ENCODE data around the gene H6PD. TPM values are rescaled to one million over a fixed set of nuclear protein-coding genes. Genes with fewer than 3 reads are reported as not detected.

H6PD gene
- total RNA-seq, 1 donor from 2014 or later: 48.4 TPM

DNA sequence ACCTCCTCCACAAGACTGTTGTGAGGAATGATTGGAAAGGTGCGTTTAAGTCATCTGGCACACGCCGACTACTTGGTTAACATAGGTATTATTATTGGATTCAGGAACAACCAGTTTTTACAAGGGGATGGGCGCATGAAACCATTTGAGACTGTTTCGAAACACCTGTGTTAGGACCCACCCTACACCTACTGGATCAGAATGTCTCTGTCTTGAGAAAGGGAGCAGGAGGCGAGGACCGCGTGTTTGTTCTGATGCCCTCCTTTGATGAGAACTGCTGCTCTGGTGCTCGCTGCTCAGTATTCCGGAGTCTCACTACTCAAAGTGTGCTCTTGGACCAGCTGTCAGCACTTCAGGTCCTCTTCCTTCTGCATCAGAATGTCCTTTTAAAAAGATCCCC is 7.3 kb downstream of the H6PD start:
- DNase-seq (ENCODE audit: extremely low spot score, unreplicated experiment): no peak
- TF ChIP-seq, protein P1, sequence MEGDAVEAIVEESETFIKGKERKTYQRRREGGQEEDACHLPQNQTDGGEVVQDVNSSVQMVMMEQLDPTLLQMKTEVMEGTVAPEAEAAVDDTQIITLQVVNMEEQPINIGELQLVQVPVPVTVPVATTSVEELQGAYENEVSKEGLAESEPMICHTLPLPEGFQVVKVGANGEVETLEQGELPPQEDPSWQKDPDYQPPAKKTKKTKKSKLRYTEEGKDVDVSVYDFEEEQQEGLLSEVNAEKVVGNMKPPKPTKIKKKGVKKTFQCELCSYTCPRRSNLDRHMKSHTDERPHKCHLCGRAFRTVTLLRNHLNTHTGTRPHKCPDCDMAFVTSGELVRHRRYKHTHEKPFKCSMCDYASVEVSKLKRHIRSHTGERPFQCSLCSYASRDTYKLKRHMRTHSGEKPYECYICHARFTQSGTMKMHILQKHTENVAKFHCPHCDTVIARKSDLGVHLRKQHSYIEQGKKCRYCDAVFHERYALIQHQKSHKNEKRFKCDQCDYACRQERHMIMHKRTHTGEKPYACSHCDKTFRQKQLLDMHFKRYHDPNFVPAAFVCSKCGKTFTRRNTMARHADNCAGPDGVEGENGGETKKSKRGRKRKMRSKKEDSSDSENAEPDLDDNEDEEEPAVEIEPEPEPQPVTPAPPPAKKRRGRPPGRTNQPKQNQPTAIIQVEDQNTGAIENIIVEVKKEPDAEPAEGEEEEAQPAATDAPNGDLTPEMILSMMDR (IDR thresholded peaks at IDR 0.05): no peak
- H3K27me3 Mint-ChIP-seq (ENCODE audit: unreplicated experiment): no peaks in the 10 kb centered on the region
- no peaks in the 10 kb centered on the region for H3K9me3 Mint-ChIP-seq (ENCODE audit: unreplicated experiment)
- no peak overlapping the region for H3K27ac Mint-ChIP-seq (ENCODE audit: unreplicated experiment)
- no peak overlapping the region for H3K4me3 Mint-ChIP-seq (ENCODE audit: unreplicated experiment)
- H3K36me3 Mint-ChIP-seq (ENCODE audit: unreplicated experiment): peaks cover 24% of the 10 kb centered on the region
- peaks cover 18% of the 10 kb centered on the region for H3K4me1 Mint-ChIP-seq (ENCODE audit: unreplicated experiment)

DNA sequence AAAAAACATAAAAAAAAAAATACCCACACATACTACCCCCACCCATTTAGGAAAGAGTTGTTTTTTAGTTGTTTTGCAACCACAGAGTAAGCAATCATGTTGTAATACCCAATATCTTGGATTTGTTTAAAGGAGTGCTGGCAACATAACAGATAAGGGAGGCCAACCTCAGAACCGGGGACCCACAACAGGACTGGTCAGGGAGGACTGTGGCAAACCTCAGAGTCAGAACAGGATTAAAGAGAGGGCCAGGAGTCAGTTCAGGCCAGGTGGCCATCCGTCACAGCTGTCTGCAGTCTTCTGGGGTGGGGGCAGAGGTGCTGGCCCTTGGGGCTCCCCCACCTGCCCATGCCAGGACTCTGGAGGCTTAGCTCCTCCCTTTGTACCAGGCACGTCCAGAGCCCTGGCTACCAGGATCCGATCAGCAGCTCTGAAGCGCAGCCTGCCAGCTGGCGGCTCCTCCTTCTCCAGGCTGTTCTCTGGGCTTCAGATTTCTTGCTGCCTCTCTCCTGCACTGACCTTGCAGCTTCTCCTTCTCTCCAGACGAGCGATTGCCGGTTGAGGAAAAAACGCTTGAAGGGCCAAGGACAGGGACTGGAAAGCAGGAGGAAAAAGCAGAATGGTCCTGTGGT is 7.9 kb downstream of the H6PD start:
- peaks cover 24% of the 10 kb centered on the region for H3K36me3 Mint-ChIP-seq (ENCODE audit: unreplicated experiment)
- H3K4me1 Mint-ChIP-seq (ENCODE audit: unreplicated experiment): peaks cover 18% of the 10 kb centered on the region
- no peak overlapping the region for H3K27ac Mint-ChIP-seq (ENCODE audit: unreplicated experiment)
- TF ChIP-seq, protein P1 (IDR thresholded peaks at IDR 0.05): no peak
- no peak for DNase-seq (ENCODE audit: extremely low spot score, unreplicated experiment)
- no peak overlapping the region for H3K4me3 Mint-ChIP-seq (ENCODE audit: unreplicated experiment)
- H3K27me3 Mint-ChIP-seq (ENCODE audit: unreplicated experiment): no peaks in the 10 kb centered on the region
- H3K9me3 Mint-ChIP-seq (ENCODE audit: unreplicated experiment): no peaks in the 10 kb centered on the region

DNA sequence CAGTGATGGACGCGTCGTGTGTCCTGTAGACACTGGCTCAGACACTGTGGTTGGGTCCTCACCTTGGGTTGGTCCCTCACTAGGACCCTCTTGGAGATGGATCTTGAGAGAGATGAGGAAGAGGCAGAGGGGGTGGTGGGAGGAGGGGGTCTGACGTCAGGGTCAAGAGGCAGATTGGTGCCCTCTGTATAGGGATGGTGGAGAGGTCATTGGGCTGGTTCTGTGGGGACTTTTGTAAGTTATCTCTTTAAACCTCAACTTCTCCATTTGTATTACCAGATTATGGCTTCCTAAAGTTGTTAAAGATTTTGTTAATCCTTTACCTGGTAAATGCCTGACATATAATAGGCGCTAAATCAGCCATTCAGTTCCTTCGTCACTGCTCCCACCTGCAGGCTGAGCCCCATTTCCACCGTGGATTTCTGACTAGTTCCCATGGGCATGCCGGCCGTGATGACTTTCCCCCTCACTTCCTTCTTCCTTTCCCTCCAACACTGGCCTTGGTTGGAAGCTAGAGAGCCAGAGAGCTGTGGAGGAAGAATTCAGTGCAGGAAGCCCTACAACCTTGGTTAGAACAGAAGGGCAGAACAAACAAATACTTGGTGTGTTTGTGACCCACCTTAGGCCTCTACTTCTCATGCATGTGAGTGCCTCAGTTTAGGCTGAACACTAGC is 8.6 kb downstream of the H6PD start:
- Mint-ChIP-seq H3K9me3 (ENCODE audit: unreplicated experiment) (no peaks in the 10 kb centered on the region), H3K27me3 (ENCODE audit: unreplicated experiment) (no peaks in the 10 kb centered on the region), H3K27ac (ENCODE audit: unreplicated experiment) (no peak overlapping the region)

DNA sequence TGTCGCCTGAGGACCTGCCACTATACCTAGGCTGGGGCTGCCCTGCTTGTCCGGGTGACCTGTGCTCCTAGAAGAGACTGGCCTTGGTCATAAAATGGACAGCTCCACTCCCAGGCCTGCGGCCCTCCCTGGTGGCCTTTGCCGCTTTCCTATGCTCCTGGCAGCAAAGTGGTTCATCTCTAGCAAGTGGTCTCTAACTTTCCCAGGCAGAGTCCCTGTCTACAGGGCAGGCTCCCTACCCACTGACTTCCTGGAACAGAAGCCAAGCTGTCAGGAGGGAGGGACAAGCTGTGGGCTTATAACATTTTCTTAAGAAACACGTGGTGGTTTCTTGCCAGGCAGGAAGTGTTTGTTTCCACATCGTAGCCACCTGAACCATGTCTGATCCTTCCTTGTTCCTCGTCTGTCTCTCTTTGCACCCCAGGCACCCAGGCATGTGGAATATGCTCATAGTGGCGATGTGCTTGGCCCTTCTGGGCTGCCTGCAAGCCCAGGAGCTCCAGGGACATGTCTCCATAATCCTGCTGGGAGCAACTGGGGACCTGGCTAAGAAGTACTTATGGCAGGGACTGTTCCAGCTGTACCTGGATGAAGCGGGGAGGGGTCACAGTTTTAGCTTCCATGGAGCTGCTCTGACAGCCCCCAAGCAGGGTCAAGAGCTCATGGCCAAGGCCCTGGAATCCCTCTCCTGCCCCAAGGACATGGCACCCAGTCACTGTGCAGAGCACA is 10.1 kb downstream of the H6PD start:
- Mint-ChIP-seq H3K4me1 (ENCODE audit: unreplicated experiment) (peaks cover 5% of the 10 kb centered on the region), H3K4me3 (ENCODE audit: unreplicated experiment) (no peak overlapping the region), H3K27ac (ENCODE audit: unreplicated experiment) (no peak overlapping the region), H3K36me3 (ENCODE audit: unreplicated experiment) (peaks cover 30% of the 10 kb centered on the region), H3K27me3 (ENCODE audit: unreplicated experiment) (no peaks in the 10 kb centered on the region), H3K9me3 (ENCODE audit: unreplicated experiment) (no peaks in the 10 kb centered on the region)
- DNase-seq (ENCODE audit: extremely low spot score, unreplicated experiment): no peak
- TF ChIP-seq, protein P1 (IDR thresholded peaks at IDR 0.05): no peak

More for the DNA sequence above, 8.6 kb downstream of the H6PD start:
- no peak for DNase-seq (ENCODE audit: extremely low spot score, unreplicated experiment)
- Mint-ChIP-seq H3K4me1 (ENCODE audit: unreplicated experiment) (peaks cover 15% of the 10 kb centered on the region), H3K4me3 (ENCODE audit: unreplicated experiment) (no peak overlapping the region), H3K36me3 (ENCODE audit: unreplicated experiment) (peaks cover 24% of the 10 kb centered on the region)
- TF ChIP-seq, protein P1 (IDR thresholded peaks at IDR 0.05): no peak

DNA sequence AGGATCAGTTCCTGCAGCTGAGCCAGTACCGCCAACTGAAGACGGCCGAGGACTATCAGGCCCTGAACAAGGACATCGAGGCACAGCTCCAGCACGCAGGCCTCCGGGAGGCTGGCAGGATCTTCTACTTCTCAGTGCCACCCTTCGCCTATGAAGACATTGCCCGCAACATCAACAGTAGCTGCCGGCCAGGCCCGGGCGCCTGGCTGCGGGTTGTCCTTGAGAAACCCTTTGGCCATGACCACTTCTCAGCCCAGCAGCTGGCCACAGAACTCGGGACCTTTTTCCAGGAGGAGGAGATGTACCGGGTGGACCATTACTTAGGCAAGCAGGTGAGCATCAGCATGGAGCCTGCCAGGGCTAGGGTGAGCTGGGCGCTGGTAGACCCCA is 10.7 kb downstream of the H6PD start:
- Mint-ChIP-seq H3K9me3 (ENCODE audit: unreplicated experiment) (no peaks in the 10 kb centered on the region), H3K36me3 (ENCODE audit: unreplicated experiment) (peaks cover 30% of the 10 kb centered on the region), H3K4me1 (ENCODE audit: unreplicated experiment) (peaks cover 3% of the 10 kb centered on the region), H3K27ac (ENCODE audit: unreplicated experiment) (no peak overlapping the region), H3K27me3 (ENCODE audit: unreplicated experiment) (no peaks in the 10 kb centered on the region), H3K4me3 (ENCODE audit: unreplicated experiment) (no peak overlapping the region)
- no peak for DNase-seq (ENCODE audit: extremely low spot score, unreplicated experiment)
- TF ChIP-seq, protein P1 (IDR thresholded peaks at IDR 0.05): no peak

Data from osteocyte (in vitro differentiated cells).